Activated CD4-positive, alpha-beta T cell treated with anti-CD3 and anti-CD28 coated beads, Interleukin-2, amount 50 U/mL, for 24 hours (primary cell): Measurements from ENCODE around the gene ASGR2.
"Not testable (repeated sequence)": the region's sequence is repeated elsewhere in the genome, so short reads cannot be mapped to it uniquely, and the experiment has no call there.

Experiments used
- DNase-seq, 2 donors: peaks; one replicate each; pipeline ENCODE4 v3.0.0-alpha.2; 2020; ENCODE audit warnings: low read depth in 1 of 2, low spot score in 1 of 2

ASGR2 gene

GRCh38 chr17:7114241-7114874, at the start of gene ASGR2:
ASGR2 (minus strand) TSS chr17:7114822; CDS start chr17:7114240, 582 bp downstream.
- no peak for DNase-seq

- DNase-seq = not testable (repeated sequence)
Measured at GRCh38 chr17:7159571-7159970, 44.9 kb upstream of the ASGR2 start.

DNA sequence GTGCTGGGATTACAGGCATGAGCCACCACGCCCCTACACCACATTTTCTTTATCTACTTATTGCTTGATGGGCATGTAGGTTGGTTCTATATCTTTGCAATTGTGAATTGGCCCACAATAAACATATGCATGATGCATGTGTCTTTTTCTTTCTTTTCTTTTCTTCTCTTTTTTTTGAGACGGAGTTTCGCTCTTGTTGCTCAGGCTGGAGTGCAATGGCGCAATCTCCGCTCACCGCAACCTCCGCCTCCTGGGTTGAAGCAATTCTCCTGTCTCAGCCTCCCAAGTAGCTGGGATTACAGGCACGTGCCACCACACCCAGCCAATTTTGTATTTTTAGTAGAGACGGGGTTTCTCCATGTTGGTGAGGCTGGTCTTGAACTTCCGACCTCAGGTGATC, 43.8 kb upstream of the ASGR2 start:
- DNase-seq = not testable (repeated sequence)

DNA sequence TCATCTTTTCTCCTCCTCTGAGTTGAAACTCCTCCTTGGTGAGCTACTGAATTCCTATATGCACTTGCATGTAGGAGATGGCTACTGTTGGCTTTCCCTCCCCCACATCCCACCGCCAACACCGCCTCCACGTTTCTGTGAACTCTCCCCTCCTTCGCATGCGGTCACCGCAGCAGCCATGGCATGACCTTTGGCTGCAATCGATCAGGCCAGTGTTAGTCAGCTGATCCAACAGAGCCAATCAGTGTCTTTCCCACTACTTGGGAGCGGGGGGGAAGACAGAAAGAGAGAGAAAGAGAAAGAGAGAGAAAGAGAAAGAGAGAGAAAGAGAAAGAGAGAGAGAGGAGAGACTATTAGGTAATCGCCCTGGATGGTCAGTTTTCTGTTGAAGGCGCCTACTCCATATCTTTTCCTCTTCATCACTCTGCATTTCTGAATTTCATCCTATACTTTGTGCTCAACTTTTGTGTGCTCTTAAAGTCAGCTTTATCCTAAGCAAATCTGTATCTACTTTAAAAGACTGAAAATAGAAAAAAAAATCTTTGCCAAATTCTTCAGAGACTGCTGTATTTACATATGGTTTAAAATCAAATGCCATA, 41.8 kb upstream of the ASGR2 start:
- DNase-seq = no peak

DNA sequence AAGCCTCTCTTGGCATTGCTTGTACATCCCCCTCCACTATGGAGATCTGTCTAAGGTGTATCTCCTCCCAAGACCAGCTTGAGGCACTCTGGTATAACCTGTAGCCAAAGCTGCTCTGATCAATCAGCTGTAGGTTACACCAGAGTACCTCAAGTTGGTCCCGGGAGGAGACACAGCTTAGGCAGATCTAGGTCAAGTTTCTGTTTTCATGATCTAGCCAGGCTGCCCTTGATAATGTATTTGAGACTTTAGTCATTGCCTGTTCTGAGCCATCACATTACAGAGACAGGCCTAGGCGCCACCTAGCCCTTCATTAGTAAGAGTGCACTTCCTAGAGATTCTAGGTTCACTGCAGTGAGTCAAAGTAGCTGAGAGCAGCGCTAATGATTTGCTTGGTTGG, 33.1 kb upstream of the ASGR2 start:
- DNase-seq = no peak

DNA sequence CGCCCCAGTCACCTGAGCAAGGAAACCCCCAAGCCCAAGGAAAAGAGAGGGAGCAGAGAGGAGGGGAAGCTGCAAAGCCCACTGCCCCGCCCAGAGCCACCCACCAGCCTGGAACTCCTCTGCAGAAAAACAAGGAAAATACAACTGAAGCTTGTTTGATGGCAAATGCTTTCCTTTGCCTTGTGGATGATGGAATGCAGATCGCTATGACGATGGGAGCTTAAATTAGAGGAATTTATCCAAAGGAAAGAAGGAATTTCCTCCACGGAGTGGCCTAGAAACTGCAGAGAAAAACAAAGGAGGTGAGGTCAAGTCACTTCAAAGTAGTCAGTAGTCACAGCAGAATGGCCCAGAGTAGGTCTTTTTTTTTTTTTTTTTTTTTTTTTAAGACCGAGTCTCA, 31.5 kb upstream of the ASGR2 start:
- no peak for DNase-seq

- DNase-seq = no peak
Measured at GRCh38 chr17:7144213-7144612, 29.6 kb upstream of the ASGR2 start.

DNA sequence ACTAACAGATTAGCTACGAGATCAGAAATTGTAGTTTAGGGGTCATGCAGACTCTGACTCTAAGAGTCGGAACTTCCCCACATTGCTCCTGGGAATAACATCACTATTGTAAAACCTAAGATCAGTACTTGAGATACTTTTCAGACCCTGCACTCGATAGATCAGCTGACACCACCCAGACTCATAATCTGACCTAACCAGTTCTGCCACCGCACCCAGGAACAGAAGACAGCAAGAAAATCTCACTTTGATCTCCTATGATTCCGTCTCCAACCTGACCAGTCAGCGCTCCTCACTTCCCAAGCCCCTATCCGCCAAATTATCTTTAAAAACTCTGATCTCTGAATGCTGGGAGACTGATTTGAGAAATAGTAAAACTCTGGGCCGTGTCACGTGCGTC, 27.2 kb upstream of the ASGR2 start:
- no peak for DNase-seq

GRCh38 chr17:7139400-7139799, 24.8 kb upstream of the ASGR2 start:
- DNase-seq = no peak

DNA sequence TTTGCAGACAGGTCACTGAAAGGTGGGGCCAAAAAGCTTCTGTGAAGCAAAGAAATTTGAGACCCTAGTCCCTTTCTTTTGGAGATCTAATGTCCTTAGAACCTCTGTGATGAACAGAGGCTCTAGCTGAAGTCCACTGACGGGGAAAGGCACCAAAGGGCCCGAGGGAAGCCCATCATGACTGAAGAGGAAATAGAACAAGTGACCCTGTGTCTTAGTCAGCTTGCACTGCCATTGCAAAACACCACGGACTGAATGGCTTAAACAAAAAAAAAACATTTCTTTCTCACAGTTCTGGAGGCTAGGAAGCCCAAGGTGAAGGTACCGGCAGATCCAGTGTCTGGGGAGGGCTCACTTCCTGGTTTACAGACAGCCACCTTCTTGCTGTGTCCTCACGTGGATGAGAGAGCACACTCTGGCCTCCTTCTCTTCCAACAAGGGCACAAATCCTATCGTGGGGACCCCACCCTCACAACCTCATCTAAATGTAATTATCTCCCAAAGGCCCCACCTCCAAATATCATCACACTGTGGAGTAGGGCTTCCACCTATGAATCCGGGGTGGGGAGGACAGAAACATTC, 24.3 kb upstream of the ASGR2 start:
- DNase-seq = no peak

DNA sequence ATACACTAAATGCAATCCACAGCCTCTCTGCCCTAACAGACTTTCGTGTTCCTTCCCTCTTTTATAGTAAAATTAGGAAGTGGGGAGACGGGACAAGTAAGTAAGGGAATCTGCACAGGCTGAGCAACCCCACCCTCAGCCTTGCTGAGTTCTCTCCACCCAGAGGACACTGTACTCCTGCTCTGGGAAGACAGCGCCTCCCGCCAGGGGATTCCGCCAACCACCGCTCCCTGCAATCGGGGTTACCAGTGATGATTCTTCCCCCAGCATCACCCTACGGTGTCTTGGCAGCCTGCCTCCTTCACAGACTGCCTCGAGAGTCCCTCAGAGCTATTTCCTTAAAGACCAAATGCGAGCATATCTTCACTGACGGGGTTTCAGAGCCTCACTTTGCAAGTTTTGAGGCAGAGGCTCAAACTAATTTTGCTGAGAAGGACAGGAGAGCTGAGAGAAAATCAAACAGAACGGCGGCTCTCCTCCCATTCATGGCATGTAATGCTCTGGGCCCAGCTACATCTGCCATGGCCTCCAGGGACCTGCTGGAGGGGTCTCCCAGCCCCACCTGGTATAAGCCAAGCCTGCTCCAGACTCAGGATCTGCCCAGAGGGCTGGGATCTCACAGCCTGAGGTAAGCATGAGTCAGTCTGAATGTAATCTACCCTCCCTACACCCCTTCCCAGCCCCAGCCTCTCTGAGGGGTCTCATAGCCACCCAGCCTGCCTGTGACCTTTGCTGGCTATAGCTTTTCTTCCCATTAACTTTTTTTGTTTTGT, 22.7 kb upstream of the ASGR2 start:
- DNase-seq = no peak

DNA sequence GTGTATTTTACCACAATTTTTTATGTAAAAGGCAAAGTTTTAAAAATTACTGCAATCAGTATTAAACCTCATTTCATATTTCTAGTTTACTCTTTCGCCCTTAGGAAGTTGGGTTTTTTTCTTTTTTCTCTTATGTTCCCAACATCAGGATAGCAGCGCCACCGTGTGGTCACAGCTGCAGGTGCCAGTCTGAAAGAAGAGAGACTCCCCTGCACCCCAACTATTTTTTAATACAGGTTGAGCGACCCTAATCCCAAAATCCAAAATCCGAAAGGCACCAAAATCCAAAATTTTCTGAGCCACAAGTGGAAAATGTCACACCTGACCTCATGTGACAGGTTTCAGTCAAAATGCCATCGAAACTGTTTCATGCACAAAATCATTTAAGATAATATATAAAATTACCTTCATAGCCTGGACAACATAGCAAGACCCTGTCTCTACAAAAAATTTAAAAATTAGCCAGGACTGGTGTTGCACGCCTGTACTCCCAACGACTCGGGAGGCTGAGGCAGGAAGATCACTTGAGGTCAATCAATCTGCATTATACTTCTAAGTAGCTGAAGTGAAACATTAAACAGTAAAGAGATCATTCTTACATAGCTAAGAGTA, 21.8 kb upstream of the ASGR2 start:
- DNase-seq = peak; percentile 65 to 68

GRCh38 chr17:7133916-7134315, 19.3 kb upstream of the ASGR2 start:
- DNase-seq = no peak

- DNase-seq = peak; percentile 18 to 19
Measured at GRCh38 chr17:7133424-7133823, 18.8 kb upstream of the ASGR2 start.

- peak; percentile 15 to 54 for DNase-seq
Measured at GRCh38 chr17:7132511-7133094, 18.0 kb upstream of the ASGR2 start.

DNA sequence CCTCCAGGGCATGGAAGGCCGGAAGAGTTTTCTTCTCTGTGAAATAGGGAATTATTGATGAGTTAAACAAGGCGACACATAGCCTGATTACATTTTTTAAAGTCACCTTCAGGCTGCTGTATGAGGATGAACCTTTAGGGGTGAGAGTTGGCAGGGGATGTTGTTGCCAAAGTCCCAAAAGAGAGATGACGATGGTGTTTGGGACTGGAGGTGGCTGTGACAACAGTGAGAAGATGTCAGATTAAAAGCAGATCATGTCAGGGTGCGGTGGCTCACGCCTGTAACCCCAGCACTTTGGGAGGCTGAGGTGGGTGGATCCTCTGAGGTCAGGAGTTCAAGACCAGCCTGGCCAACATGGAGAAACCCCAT, 16.8 kb upstream of the ASGR2 start:
- DNase-seq = no peak

GRCh38 chr17:7130621-7131422, 16.2 kb upstream of the ASGR2 start:
- DNase-seq = no peak

GRCh38 chr17:7129311-7129710, 14.7 kb upstream of the ASGR2 start:
- DNase-seq = no peak

DNA sequence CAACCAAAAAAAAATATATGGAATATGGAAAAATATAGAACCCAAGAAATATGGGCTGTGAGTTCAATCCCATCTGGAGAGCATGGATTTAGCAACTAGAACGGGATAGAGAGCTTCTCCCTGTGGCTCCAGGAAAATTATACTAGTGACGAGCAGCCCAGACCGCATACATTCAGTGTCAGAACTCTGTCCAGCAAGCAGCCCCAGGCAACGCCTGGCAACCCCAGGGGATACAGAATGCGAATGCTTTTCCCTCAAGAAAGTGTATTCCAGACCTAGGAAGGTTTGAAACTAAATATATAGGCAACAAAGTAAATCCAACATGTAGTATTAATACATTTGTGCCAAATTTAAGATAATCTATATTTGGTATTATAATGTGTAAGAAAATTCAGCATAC, 13.5 kb upstream of the ASGR2 start:
- no peak for DNase-seq

DNA sequence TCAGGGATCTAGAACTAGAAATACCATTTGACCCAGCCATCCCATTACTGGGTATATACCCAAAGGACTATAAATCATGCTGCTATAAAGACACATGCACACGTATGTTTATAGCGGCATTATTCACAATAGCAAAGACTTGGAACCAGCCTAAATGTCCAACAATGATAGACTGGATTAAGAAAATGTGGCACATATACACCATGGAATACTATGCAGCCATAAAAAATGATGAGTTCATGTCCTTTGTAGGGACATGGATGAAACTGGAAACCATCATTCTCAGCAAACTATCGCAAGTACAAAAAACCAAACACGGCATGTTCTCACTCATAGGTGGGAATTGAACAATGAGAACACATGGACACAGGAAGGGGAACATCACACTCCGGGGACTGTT, 12.9 kb upstream of the ASGR2 start:
- DNase-seq = not testable (repeated sequence)
